ENCODE results near the gene CYP27C1.
"Not testable (repeated sequence)": the region's sequence is repeated elsewhere in the genome, so short reads cannot be mapped to it uniquely, and the experiment has no call there.

Gene CYP27C1

GRCh38 chr2:127164761-127165538, 55.1 kb downstream of the CYP27C1 start:
- Histone ChIP-seq H3K27ac (ENCODE audit: poor library complexity, severe bottlenecking) (no peak overlapping the region), H3K36me3 (ENCODE audit: low read depth) (no peaks in the 10 kb centered on the region), H3K9me3 (ENCODE audit: severe bottlenecking) (no peaks in the 10 kb centered on the region), H3K27me3 (ENCODE audit: insufficient read depth, poor library complexity, severe bottlenecking) (no peaks in the 10 kb centered on the region), H3K4me3 (ENCODE audit: severe bottlenecking) (no peak overlapping the region), H3K4me1 (ENCODE audit: insufficient read depth, poor library complexity, severe bottlenecking) (no peaks in the 10 kb centered on the region)
- DNase-seq (ENCODE audit: low spot score) = no peak
- TF ChIP-seq CTCF (IDR thresholded peaks at IDR 0.05; ENCODE audit: poor library complexity, severe bottlenecking) = no peak
- no peak for ATAC-seq (ENCODE audit: low read depth)

GRCh38 chr2:127163921-127164320, 56.2 kb downstream of the CYP27C1 start:
- TF ChIP-seq CTCF (IDR thresholded peaks at IDR 0.05; ENCODE audit: poor library complexity, severe bottlenecking) = no peak
- H3K4me3 ChIP-seq (ENCODE audit: severe bottlenecking) = no peak overlapping the region
- DNase-seq (ENCODE audit: low spot score) (no peak), ATAC-seq (ENCODE audit: low read depth) (no peak)
- no peaks in the 10 kb centered on the region for H3K4me1 ChIP-seq (ENCODE audit: insufficient read depth, poor library complexity, severe bottlenecking)
- H3K36me3 ChIP-seq (ENCODE audit: low read depth) = no peaks in the 10 kb centered on the region
- no peaks in the 10 kb centered on the region for H3K9me3 ChIP-seq (ENCODE audit: severe bottlenecking)
- H3K27ac ChIP-seq (ENCODE audit: poor library complexity, severe bottlenecking) = no peak overlapping the region
- H3K27me3 ChIP-seq (ENCODE audit: insufficient read depth, poor library complexity, severe bottlenecking) = no peaks in the 10 kb centered on the region

- not testable (repeated sequence) for H3K36me3 ChIP-seq (ENCODE audit: low read depth); DNase-seq (ENCODE audit: low spot score)
Observed at GRCh38 chr2:127163090-127163406, 57.1 kb downstream of the CYP27C1 start.

GRCh38 chr2:127162261-127163089, 57.6 kb downstream of the CYP27C1 start:
- Histone ChIP-seq H3K4me1 (ENCODE audit: insufficient read depth, poor library complexity, severe bottlenecking) (no peaks in the 10 kb centered on the region), H3K4me3 (ENCODE audit: severe bottlenecking) (no peak overlapping the region), H3K36me3 (ENCODE audit: low read depth) (no peaks in the 10 kb centered on the region), H3K9me3 (ENCODE audit: severe bottlenecking) (no peaks in the 10 kb centered on the region), H3K27me3 (ENCODE audit: insufficient read depth, poor library complexity, severe bottlenecking) (no peaks in the 10 kb centered on the region), H3K27ac (ENCODE audit: poor library complexity, severe bottlenecking) (no peak overlapping the region)
- no peak for ATAC-seq (ENCODE audit: low read depth)
- DNase-seq (ENCODE audit: low spot score) = no peak
- TF ChIP-seq CTCF (IDR thresholded peaks at IDR 0.05; ENCODE audit: poor library complexity, severe bottlenecking) = no peak

More at GRCh38 chr2:127163090-127163406, 57.1 kb downstream of the CYP27C1 start:
- ATAC-seq (ENCODE audit: low read depth); H3K27me3 ChIP-seq (ENCODE audit: insufficient read depth, poor library complexity, severe bottlenecking); H3K27ac ChIP-seq (ENCODE audit: poor library complexity, severe bottlenecking); H3K9me3 ChIP-seq (ENCODE audit: severe bottlenecking); H3K4me3 ChIP-seq (ENCODE audit: severe bottlenecking); H3K4me1 ChIP-seq (ENCODE audit: insufficient read depth, poor library complexity, severe bottlenecking): not testable (repeated sequence)

- ATAC-seq (ENCODE audit: low read depth) (peak; percentile 51), DNase-seq (ENCODE audit: low spot score) (no peak)
- no peak for TF ChIP-seq CTCF (IDR thresholded peaks at IDR 0.05; ENCODE audit: poor library complexity, severe bottlenecking)
- H3K36me3 ChIP-seq (ENCODE audit: low read depth) = no peaks in the 10 kb centered on the region
- no peak overlapping the region for H3K27ac ChIP-seq (ENCODE audit: poor library complexity, severe bottlenecking)
- no peak overlapping the region for H3K4me3 ChIP-seq (ENCODE audit: severe bottlenecking)
- no peaks in the 10 kb centered on the region for H3K27me3 ChIP-seq (ENCODE audit: insufficient read depth, poor library complexity, severe bottlenecking)
- no peaks in the 10 kb centered on the region for H3K4me1 ChIP-seq (ENCODE audit: insufficient read depth, poor library complexity, severe bottlenecking)
- no peaks in the 10 kb centered on the region for H3K9me3 ChIP-seq (ENCODE audit: severe bottlenecking)
Observed at GRCh38 chr2:127161176-127162136, 58.6 kb downstream of the CYP27C1 start.

All from RWPE2 (cell line).